Measurements from ENCODE around the gene GALNT2. TPM values are rescaled to one million over a fixed set of nuclear protein-coding genes. Genes with fewer than 3 reads are reported as not detected.

GALNT2 gene
- total RNA-seq, 1 donor from 2014 or later: 28.3 TPM

GRCh38 chr1:230119340-230119739, 52.3 kb downstream of the GALNT2 start:
- intact Hi-C loops (cut with micrococcal nuclease): no loop called here
- DNase-seq: no peak
- H3K27ac ChIP-seq (replicated peaks): no peak overlapping the region

GRCh38 chr1:230120289-230120920, 53.4 kb downstream of the GALNT2 start:
- peaks cover 52% of the 10 kb centered on the region for H3K4me1 ChIP-seq
- H3K4me3 ChIP-seq: no peak overlapping the region
- H3K27ac ChIP-seq (replicated peaks): peak overlapping the region; percentile 63
- DNase-seq: peak; percentile 59
- no peak for TF ChIP-seq CTCF (IDR thresholded peaks at IDR 0.05; ENCODE audit: borderline replicate concordance)
- intact Hi-C loops (cut with micrococcal nuclease): no loop called here
- no peaks in the 10 kb centered on the region for H3K9me3 ChIP-seq (replicated peaks)
- no peaks in the 10 kb centered on the region for H3K36me3 ChIP-seq
- no peaks in the 10 kb centered on the region for H3K27me3 ChIP-seq (ENCODE audit: low read depth)

More at GRCh38 chr1:230119340-230119739, 52.3 kb downstream of the GALNT2 start:
- H3K4me3 ChIP-seq: no peak overlapping the region
- H3K4me1 ChIP-seq: peaks cover 44% of the 10 kb centered on the region
- TF ChIP-seq CTCF (IDR thresholded peaks at IDR 0.05; ENCODE audit: borderline replicate concordance): no peak
- H3K27me3 ChIP-seq (ENCODE audit: low read depth): no peaks in the 10 kb centered on the region
- H3K9me3 ChIP-seq (replicated peaks): no peaks in the 10 kb centered on the region
- H3K36me3 ChIP-seq: no peaks in the 10 kb centered on the region

GRCh38 chr1:230120921-230121381, 53.9 kb downstream of the GALNT2 start:
- no peak for DNase-seq
- H3K4me1 ChIP-seq: peaks cover 58% of the 10 kb centered on the region
- no peaks in the 10 kb centered on the region for H3K27me3 ChIP-seq (ENCODE audit: low read depth)
- no peaks in the 10 kb centered on the region for H3K36me3 ChIP-seq
- H3K27ac ChIP-seq (replicated peaks): no peak overlapping the region
- intact Hi-C loops (cut with micrococcal nuclease): no loop called here
- no peak overlapping the region for H3K4me3 ChIP-seq
- peak; percentile 63 for TF ChIP-seq CTCF (IDR thresholded peaks at IDR 0.05; ENCODE audit: borderline replicate concordance)
- H3K9me3 ChIP-seq (replicated peaks): no peaks in the 10 kb centered on the region

GRCh38 chr1:230121950-230122349, 54.9 kb downstream of the GALNT2 start:
- no peak overlapping the region for H3K4me3 ChIP-seq
- peaks cover 59% of the 10 kb centered on the region for H3K4me1 ChIP-seq
- no peaks in the 10 kb centered on the region for H3K9me3 ChIP-seq (replicated peaks)
- TF ChIP-seq CTCF (IDR thresholded peaks at IDR 0.05; ENCODE audit: borderline replicate concordance): no peak
- no peak overlapping the region for H3K27ac ChIP-seq (replicated peaks)
- intact Hi-C loops (cut with micrococcal nuclease): no loop called here
- H3K36me3 ChIP-seq: no peaks in the 10 kb centered on the region
- H3K27me3 ChIP-seq (ENCODE audit: low read depth): no peaks in the 10 kb centered on the region
- no peak for DNase-seq

- DNase-seq: no peak
- TF ChIP-seq CTCF (IDR thresholded peaks at IDR 0.05; ENCODE audit: borderline replicate concordance): no peak
- Histone ChIP-seq H3K4me3 (no peak overlapping the region), H3K27me3 (ENCODE audit: low read depth) (no peaks in the 10 kb centered on the region), H3K27ac (replicated peaks) (no peak overlapping the region), H3K4me1 (peaks cover 59% of the 10 kb centered on the region), H3K9me3 (replicated peaks) (no peaks in the 10 kb centered on the region), H3K36me3 (no peaks in the 10 kb centered on the region)
- intact Hi-C loops (cut with micrococcal nuclease): no loop called here
Measured at GRCh38 chr1:230122366-230123279, 55.6 kb downstream of the GALNT2 start.

Data from left ventricle myocardium inferior (tissue), 1 donor.